ENCODE measurements around the gene FAM168B. TPM values are rescaled to one million over a fixed set of nuclear protein-coding genes. Genes with fewer than 3 reads are reported as not detected.

FAM168B gene
- total and polyA plus RNA-seq, 9 donors, result 54.4 to 117 (median 98.4) TPM

DNA sequence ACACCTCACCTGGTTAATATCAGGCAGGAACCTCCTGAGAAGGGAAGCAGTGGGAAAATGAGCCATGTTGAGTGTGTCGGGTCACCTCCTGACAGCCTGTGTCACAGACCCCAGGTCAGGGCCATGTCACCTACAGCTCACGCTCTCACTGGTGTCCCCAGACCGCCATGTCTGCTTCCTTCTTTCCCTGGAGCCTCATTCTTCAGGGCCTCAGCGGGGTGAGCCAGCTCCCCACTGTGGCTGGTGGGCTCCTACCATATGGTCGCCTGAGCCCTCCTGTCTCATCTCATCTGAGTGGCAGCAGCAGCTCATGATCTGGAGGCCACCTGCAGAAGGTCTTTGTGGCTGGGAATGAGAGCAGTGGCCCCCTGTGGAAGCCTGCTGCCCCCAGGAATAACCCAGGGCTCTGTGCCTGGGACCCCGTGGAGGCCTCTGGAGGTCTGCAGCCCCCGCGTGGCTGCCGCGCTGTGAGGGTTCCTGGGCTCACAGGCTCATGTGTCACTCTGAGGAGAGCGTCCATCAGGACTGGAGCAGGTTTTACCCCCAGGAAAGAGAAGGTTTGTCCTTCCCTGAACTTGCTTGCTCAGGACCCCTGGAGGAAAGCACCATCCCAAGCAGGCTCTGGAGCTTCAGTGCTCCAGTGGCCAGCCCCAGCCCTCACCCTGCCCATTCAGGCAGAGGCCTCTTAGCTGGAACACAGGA, 56.4 kb downstream of the FAM168B start:
- Histone ChIP-seq H3K4me1 (ENCODE audit: insufficient read depth) (no peaks in the 10 kb centered on the region), H3K36me3 (no peaks in the 10 kb centered on the region), H3K9me3 (no peaks in the 10 kb centered on the region), H3K27me3 (no peaks in the 10 kb centered on the region), H3K4me3 (no peak overlapping the region), H3K27ac (no peak overlapping the region)
- DNase-seq, result no peak
- intact Hi-C loops (cut with DNase I), result no loop called here
- WGBS, 3 donors, result 90 to 93% (median 92%) methylated on average over 11 of the region's 11 CpGs
- TF ChIP-seq, protein P1, sequence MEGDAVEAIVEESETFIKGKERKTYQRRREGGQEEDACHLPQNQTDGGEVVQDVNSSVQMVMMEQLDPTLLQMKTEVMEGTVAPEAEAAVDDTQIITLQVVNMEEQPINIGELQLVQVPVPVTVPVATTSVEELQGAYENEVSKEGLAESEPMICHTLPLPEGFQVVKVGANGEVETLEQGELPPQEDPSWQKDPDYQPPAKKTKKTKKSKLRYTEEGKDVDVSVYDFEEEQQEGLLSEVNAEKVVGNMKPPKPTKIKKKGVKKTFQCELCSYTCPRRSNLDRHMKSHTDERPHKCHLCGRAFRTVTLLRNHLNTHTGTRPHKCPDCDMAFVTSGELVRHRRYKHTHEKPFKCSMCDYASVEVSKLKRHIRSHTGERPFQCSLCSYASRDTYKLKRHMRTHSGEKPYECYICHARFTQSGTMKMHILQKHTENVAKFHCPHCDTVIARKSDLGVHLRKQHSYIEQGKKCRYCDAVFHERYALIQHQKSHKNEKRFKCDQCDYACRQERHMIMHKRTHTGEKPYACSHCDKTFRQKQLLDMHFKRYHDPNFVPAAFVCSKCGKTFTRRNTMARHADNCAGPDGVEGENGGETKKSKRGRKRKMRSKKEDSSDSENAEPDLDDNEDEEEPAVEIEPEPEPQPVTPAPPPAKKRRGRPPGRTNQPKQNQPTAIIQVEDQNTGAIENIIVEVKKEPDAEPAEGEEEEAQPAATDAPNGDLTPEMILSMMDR (IDR thresholded peaks at IDR 0.05), result no peak
- TF ChIP-seq EP300 (IDR thresholded peaks at IDR 0.05), result no peak
- no peak for TF ChIP-seq POLR2A (IDR thresholded peaks at IDR 0.05)

DNA sequence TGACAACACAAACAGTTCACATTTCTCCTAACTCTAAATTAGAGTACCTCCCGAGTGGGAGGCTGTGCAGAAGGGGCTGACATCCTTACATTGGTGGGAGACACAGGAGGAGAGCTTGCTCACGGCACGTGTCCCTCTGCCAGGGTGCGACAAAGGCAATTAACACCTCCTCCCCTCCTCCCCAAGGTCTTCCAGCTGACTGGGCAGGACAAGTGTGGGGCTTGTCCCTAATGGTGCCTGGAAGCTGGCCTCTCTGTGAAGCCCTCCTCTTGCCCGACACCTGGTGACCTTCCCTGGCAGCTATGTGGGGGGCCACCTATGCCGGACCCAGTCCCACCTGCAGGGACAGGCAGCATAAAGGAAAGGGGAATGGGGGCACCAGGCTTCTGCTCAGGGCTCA, 57.0 kb downstream of the FAM168B start:
- 71 to 89% (median 83%) methylated on average over 6 of the region's 6 CpGs for WGBS, 3 donors
- no peak overlapping the region for H3K4me3 ChIP-seq
- H3K27ac ChIP-seq, result no peak overlapping the region
- no peak for DNase-seq
- H3K9me3 ChIP-seq, result no peaks in the 10 kb centered on the region
- no peaks in the 10 kb centered on the region for H3K4me1 ChIP-seq (ENCODE audit: insufficient read depth)
- intact Hi-C loops (cut with DNase I), result no loop called here
- H3K27me3 ChIP-seq, result no peaks in the 10 kb centered on the region
- TF ChIP-seq, protein P1 (IDR thresholded peaks at IDR 0.05), result no peak
- no peak for TF ChIP-seq EP300 (IDR thresholded peaks at IDR 0.05)
- no peaks in the 10 kb centered on the region for H3K36me3 ChIP-seq

DNA sequence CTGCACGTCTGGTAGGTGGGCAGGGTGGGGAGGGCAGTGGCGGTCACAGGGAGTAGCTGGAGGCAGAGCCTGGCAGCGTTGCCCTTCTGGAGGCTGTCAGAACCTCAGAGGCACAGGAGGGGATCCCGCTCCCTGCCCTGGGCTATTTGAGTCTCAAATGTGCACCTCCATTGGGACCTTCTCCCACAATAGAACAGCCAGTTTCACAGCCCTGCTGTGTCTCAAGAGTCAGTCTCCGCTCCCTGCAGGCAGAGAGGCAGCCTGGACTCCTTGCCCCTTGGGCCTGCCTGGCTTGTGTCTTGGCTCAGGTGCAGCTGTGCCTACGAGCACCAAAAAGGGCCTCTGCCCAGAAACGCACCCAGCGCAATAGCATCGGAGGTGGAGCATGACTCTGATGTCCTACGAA, 57.4 kb downstream of the FAM168B start:
- H3K9me3 ChIP-seq, result no peaks in the 10 kb centered on the region
- H3K4me3 ChIP-seq, result peak overlapping the region; percentile 46
- H3K27me3 ChIP-seq, result no peaks in the 10 kb centered on the region
- no peak overlapping the region for H3K27ac ChIP-seq
- TF ChIP-seq POLR2A (IDR thresholded peaks at IDR 0.05), result no peak
- TF ChIP-seq EP300 (IDR thresholded peaks at IDR 0.05), result no peak
- TF ChIP-seq, protein P1 (IDR thresholded peaks at IDR 0.05), result no peak
- no peaks in the 10 kb centered on the region for H3K36me3 ChIP-seq
- DNase-seq, result no peak
- intact Hi-C loops (cut with DNase I), result no loop called here
- whole genome bisulfite sequencing, 3 donors, result 59 to 73% (median 61%) methylated on average over 10 of the region's 10 CpGs
- H3K4me1 ChIP-seq (ENCODE audit: insufficient read depth), result no peaks in the 10 kb centered on the region

DNA sequence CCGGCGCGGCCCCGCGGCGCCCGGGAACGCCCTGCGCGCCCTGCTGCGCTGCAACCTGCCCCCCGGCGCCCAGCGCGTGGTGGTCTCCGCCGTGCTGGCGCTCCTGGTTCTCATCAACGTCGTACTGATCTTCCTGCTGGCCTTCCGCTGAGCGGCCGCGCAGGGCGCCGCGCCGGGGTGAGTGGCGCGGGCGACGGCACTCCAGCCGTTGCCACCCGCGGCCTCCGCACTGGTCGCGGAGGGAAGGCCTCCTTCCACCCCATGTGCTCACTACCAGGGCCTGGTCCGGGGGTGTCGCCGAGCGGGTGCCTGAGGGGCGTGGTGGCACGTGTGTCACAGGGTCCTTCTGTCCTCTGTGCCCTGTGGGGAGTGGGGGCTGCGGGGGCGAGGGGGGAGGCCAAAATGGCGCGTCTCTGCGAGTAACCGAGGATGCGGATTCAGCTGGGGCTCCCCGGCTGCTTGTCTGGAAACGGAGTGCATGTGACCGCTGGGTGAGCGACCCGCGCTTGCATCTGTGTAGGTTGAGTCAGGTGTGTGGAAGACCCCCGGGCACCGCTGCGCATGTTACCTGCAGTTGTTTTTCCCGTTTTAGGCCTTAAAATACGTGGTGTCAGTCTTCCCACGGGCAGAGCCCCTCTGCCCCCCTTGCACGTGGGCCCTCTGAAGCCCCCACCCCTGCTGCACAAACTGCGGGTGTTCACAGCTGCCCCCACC, 58.0 kb downstream of the FAM168B start:
- WGBS, 3 donors, result 3 to 17% (median 6%) methylated on average over 27 to 65 of the region's 65 CpGs
- H3K36me3 ChIP-seq, result no peaks in the 10 kb centered on the region

More for the DNA sequence above, 58.0 kb downstream of the FAM168B start:
- no peaks in the 10 kb centered on the region for H3K4me1 ChIP-seq (ENCODE audit: insufficient read depth)
- intact Hi-C loops (cut with DNase I), result no loop called here
- H3K27ac ChIP-seq, result peak overlapping the region in 1 of 2 donors; percentile 29
- TF ChIP-seq EP300 (IDR thresholded peaks at IDR 0.05), result no peak
- TF ChIP-seq, protein P1 (IDR thresholded peaks at IDR 0.05), result no peak
- no peak for TF ChIP-seq POLR2A (IDR thresholded peaks at IDR 0.05)
- no peaks in the 10 kb centered on the region for H3K9me3 ChIP-seq
- peak in 2 of 5 donors; percentile 35 to 48 for DNase-seq
- H3K27me3 ChIP-seq, result no peaks in the 10 kb centered on the region
- peak overlapping the region; percentile 46 for H3K4me3 ChIP-seq
